ENCODE data around the gene MYO5B.

MYO5B gene

GRCh38 chr18:50004013-50004412 lies 190.9 kb downstream of the MYO5B start:
- TF ChIP-seq CTCF (IDR thresholded peaks at IDR 0.05; ENCODE audit: low read depth, low read length, missing control alignments): no peak
- no peak overlapping the region for H3K4me3 ChIP-seq (ENCODE audit: low read depth, low read length)
- DNase-seq (ENCODE audit: low read depth): no peak

GRCh38 chr18:50002781-50003180 lies 192.2 kb downstream of the MYO5B start:
- DNase-seq (ENCODE audit: low read depth): no peak
- no peak overlapping the region for H3K4me3 ChIP-seq (ENCODE audit: low read depth, low read length)
- no peak for TF ChIP-seq CTCF (IDR thresholded peaks at IDR 0.05; ENCODE audit: low read depth, low read length, missing control alignments)

- no peak for TF ChIP-seq CTCF (IDR thresholded peaks at IDR 0.05; ENCODE audit: low read depth, low read length, missing control alignments)
- no peak overlapping the region for H3K4me3 ChIP-seq (ENCODE audit: low read depth, low read length)
- no peak for DNase-seq (ENCODE audit: low read depth)
These were observed 194.7 kb downstream of the MYO5B start for GRCh38 chr18:50000227-50000626.

GRCh38 chr18:49999128-49999527 lies 195.8 kb downstream of the MYO5B start:
- no peak for TF ChIP-seq CTCF (IDR thresholded peaks at IDR 0.05; ENCODE audit: low read depth, low read length, missing control alignments)
- H3K4me3 ChIP-seq (ENCODE audit: low read depth, low read length): no peak overlapping the region
- DNase-seq (ENCODE audit: low read depth): no peak

GRCh38 chr18:49997558-49997957 lies 197.4 kb downstream of the MYO5B start:
- DNase-seq (ENCODE audit: low read depth): no peak
- no peak for TF ChIP-seq CTCF (IDR thresholded peaks at IDR 0.05; ENCODE audit: low read depth, low read length, missing control alignments)
- no peak overlapping the region for H3K4me3 ChIP-seq (ENCODE audit: low read depth, low read length)

- TF ChIP-seq CTCF (IDR thresholded peaks at IDR 0.05; ENCODE audit: low read depth, low read length, missing control alignments): no peak
- DNase-seq (ENCODE audit: low read depth): no peak
- no peak overlapping the region for H3K4me3 ChIP-seq (ENCODE audit: low read depth, low read length)
These were observed 200.5 kb downstream of the MYO5B start for GRCh38 chr18:49994410-49994809.

- TF ChIP-seq CTCF (IDR thresholded peaks at IDR 0.05; ENCODE audit: low read depth, low read length, missing control alignments): no peak
These were observed 201.6 kb downstream of the MYO5B start for GRCh38 chr18:49993299-49993698.

More at GRCh38 chr18:49993299-49993698, 201.6 kb downstream of the MYO5B start:
- DNase-seq (ENCODE audit: low read depth): no peak
- no peak overlapping the region for H3K4me3 ChIP-seq (ENCODE audit: low read depth, low read length)

Measured in GM12864 (cell line).